CD4-positive, CD25-positive, alpha-beta regulatory T cell (primary cell): ENCODE measurements around the gene SLC38A10. TPM values are rescaled to one million over a fixed set of nuclear protein-coding genes. Genes with fewer than 3 reads are reported as not detected.

Source experiments
- ATAC-seq, 2 donors: fragments of 150-1000 bp; cut with Tn5 transposase; one replicate each; pipeline ENCODE4 v1.10.0; 2021; ENCODE audit warnings: low read depth in 2 of 2, moderate number of reproducible peaks in 2 of 2, moderate library complexity in 1 of 2
- DNase-seq, 3 donors: peaks; one replicate each; pipeline versions ENCODE4 v3.0.0 to v3.0.0-alpha.2; 2012 to 2022; ENCODE audit warnings: mixed read lengths in 1 of 3
- H3K27ac ChIP-seq: one replicate; pipeline ENCODE4 v1.7.0; 2013; ENCODE audit warnings: mild to moderate bottlenecking, low read length; ENCODE audit not compliant: insufficient read depth, poor library complexity, severe bottlenecking
- H3K27me3 ChIP-seq: one replicate; pipeline ENCODE4 v1.7.0; 2013; ENCODE audit warnings: low read length; ENCODE audit not compliant: control insufficient read depth, insufficient read depth
- H3K36me3 ChIP-seq: one replicate; pipeline ENCODE4 v1.7.0; 2013; ENCODE audit warnings: mild to moderate bottlenecking, low read length, moderate library complexity; ENCODE audit not compliant: control insufficient read depth, insufficient read depth
- H3K4me1 ChIP-seq: 2 replicates; pipeline ENCODE4 v1.7.0; 2013; ENCODE audit warnings: mild to moderate bottlenecking, low read length; ENCODE audit not compliant: insufficient read depth, control insufficient read depth, poor library complexity, severe bottlenecking
- H3K4me3 ChIP-seq: one replicate; pipeline ENCODE4 v1.7.0; 2013; ENCODE audit warnings: low read depth, mild to moderate bottlenecking, low read length, moderate library complexity
- H3K9me3 ChIP-seq, 2 experiments: 1 replicate in 1 of 2; 2 replicates in 1 of 2; pipeline ENCODE4 v1.7.0; 2013; ENCODE audit warnings: low read length in 2 of 2, mild to moderate bottlenecking in 1 of 2, moderate library complexity in 1 of 2; ENCODE audit not compliant: control insufficient read depth in 2 of 2
- H3K27ac Mint-ChIP-seq, 3 donors: one replicate each; pipeline ENCODE4 v1.8.0; 2020 to 2022; ENCODE audit warnings: mild to moderate bottlenecking in 3 of 3, mixed read lengths in 3 of 3, moderate library complexity in 2 of 3
- H3K27me3 Mint-ChIP-seq: one replicate; pipeline ENCODE4 v1.8.0; 2022; ENCODE audit warnings: mild to moderate bottlenecking, mixed read lengths
- H3K36me3 Mint-ChIP-seq: one replicate; pipeline ENCODE4 v1.8.0; 2020; ENCODE audit warnings: mixed read lengths
- H3K4me1 Mint-ChIP-seq, 4 donors: one replicate each; pipeline ENCODE4 v1.8.0; 2020 to 2022; ENCODE audit warnings: mixed read lengths in 4 of 4, mild to moderate bottlenecking in 1 of 4
- H3K4me3 Mint-ChIP-seq, 4 donors: one replicate each; pipeline ENCODE4 v1.8.0; 2020 to 2022; ENCODE audit warnings: mild to moderate bottlenecking in 4 of 4, mixed read lengths in 4 of 4, moderate library complexity in 3 of 4
- H3K9me3 Mint-ChIP-seq, 7 donors: one replicate each; pipeline ENCODE4 v1.8.0; 2020 to 2022; ENCODE audit warnings: mixed read lengths in 7 of 7, mild to moderate bottlenecking in 3 of 7, moderate library complexity in 2 of 7
- polyA plus RNA-seq, 4 donors: library from polyadenylated mRNA; unstranded; fragments of 300-500 nt; fragmentation: Illumina TruSeq; gene quantifications; one replicate each; pipeline ENCODE4 v1.2.3, GENCODE V29; 2021
- total RNA-seq: library from RNA; stranded (reverse); gene quantifications from one replicate; pipeline ENCODE4 v1.2.3, GENCODE V29; 2022

The SLC38A10 gene
- total and polyA plus RNA-seq, 5 donors from 2014 or later, result 38.2 to 66.3 (median 50.1) TPM

DNA sequence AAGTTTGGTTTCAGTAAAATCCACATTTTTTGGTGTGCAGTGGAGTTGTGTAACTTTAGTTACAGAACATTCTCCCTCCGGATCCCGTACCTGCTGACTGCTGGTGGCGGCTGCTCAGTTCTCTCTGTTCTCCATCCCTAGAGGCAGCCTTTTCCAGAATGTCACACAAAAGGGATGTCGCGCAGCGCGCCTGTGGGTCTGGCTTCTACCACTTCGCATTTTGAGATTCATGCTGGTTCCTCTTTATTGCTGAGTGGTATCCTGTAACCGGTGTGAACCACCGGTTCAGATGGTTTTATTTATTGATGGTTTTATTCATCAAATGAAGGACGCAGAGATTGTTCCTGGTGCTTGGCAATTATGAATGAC is 71.4 kb downstream of the SLC38A10 start:
- Histone ChIP-seq H3K27me3 (no peaks in the 10 kb centered on the region), H3K4me1 (peaks cover 23% of the 10 kb centered on the region), H3K9me3 (no peaks in the 10 kb centered on the region), H3K36me3 (no peaks in the 10 kb centered on the region), H3K27ac (no peak overlapping the region), H3K4me3 (no peak overlapping the region)
- Mint-ChIP-seq H3K27ac (peak overlapping the region; percentile 42 to 74 (median 60)), H3K4me1 (peaks cover 0 to 25% (median 12%) of the 10 kb centered on the region in 4 donors), H3K27me3 (no peaks in the 10 kb centered on the region), H3K4me3 (peak overlapping the region; percentile 69 to 92 (median 88)), H3K9me3 (no peaks in the 10 kb centered on the region), H3K36me3 (peaks cover 5% of the 10 kb centered on the region)
- no peak for DNase-seq
- no peak for ATAC-seq

DNA sequence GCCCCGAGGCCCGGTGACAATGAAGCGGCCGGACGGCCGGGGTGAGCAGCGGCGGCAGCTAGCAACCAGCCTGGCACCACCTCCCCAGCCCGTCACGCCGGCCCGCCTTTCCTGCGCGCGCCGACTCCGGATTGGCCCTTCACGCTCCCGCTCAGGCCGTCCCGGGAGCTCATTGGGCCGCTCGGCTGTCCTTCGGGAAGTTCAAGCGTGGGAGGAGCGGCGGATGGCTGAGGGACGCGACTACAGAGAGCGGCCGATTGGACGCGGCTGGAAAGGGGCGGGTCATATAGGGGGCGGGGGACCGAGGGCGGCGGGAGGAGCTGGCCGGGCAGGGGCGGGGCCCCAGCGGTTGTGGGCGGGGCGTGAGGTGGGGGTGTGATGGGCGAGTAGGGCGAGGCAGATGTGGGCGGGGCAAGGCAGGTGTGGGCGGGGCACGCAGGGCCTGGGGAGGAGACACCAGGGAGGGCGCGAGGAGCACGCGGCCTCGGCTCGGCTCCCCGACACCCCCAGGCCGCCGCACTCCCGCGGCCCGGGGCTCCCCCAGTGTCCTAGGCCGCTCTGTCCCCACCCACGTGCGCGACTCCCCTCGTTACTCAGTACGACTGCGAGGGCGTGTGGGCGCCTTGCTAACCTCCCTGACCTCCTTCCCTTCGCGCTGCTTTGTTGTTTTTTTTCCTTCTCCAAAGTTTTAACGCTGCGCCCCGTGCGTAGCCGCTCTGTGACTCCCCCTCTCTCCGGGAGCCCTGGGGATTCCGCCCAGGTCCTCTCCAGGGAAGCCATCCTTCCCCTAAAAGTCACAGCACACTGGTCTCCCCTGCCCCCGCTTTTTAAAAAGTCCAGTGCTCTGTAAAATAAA is 72.0 kb downstream of the SLC38A10 start, which contains the start of gene CEP131:
CEP131 (minus strand) TSS at position 60 of the 856 bp plus-strand sequence. CDS start 2,909 bp downstream, outside the sequence.
- no peaks in the 10 kb centered on the region for H3K27me3 ChIP-seq
- no peak within 1 kb of the TSS for H3K27ac ChIP-seq
- DNase-seq (peak; percentile 98 to 99 (median 99)), ATAC-seq (peak; percentile 96 to 98)
- Mint-ChIP-seq H3K4me1 (peaks cover 0 to 24% (median 12%) of the 10 kb centered on the region in 4 donors), H3K27me3 (no peaks in the 10 kb centered on the region), H3K36me3 (peaks cover 1% of the 10 kb centered on the region), H3K9me3 (no peaks in the 10 kb centered on the region), H3K4me3 (peak within 1 kb of the TSS; percentile 80 to 95 (median 88)), H3K27ac (peak within 1 kb of the TSS; percentile 42 to 74 (median 60))
- no peak within 1 kb of the TSS for H3K4me3 ChIP-seq
- no peaks in the 10 kb centered on the region for H3K9me3 ChIP-seq
- no peaks in the 10 kb centered on the region for H3K36me3 ChIP-seq
- peaks cover 23% of the 10 kb centered on the region for H3K4me1 ChIP-seq

DNA sequence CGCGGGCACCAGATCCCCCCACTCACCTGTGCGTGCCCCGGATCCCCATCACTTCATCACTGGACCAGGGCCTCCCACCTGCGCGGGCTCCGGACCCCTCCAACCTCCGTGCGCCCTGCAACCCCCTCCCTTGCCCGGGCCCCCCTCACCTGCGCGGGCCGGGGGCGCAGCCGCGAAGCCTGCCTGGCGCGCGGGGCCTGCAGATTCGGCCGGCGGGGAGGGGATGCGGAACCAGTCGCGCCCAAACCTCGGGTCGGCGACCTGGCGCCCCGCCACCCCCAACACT is 72.5 kb downstream of the SLC38A10 start:
- H3K27me3 Mint-ChIP-seq, result no peaks in the 10 kb centered on the region
- peak overlapping the region; percentile 80 to 95 (median 86) for H3K4me3 Mint-ChIP-seq

DNA sequence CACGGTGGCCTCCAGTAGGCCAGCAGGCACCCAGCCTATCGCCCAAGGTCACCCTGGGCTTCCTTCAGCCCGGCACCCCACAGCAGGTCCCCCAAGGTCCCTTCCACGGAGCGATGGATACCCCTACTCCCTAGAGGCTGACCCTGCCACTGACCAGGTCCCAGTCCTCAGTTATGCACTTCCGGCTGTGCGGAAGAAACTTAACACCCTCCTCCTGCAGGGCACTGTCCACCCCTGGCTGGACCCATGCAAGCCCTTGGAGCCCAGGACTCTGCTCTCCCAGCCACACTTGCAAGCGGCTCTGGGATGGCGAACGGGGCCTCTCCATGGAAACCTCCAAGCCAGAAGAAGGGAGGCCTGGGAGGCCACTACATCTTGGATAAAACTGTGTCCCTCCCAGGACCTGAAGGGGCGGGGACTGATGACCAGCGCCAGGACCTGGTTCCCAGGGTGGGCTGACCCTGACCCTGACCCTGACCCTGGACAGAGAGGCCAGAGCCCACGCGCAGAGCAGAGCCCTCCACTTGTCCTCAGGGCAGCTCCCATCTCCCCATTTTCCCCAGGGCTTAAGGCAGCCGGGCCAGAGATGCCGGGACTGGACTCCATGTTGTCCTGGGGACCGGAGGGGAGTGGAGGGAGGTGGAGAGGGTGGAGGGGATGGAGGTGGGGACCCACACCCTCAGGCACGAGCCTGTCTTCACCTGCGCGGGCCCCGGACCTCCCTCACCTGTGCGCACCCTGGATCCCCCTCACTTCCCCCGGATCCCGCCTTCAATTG is 73.1 kb downstream of the SLC38A10 start:
- Mint-ChIP-seq H3K4me1 (peaks cover 0 to 17% (median 8%) of the 10 kb centered on the region in 4 donors), H3K27ac (no peak overlapping the region), H3K36me3 (peaks cover 3% of the 10 kb centered on the region), H3K4me3 (peak overlapping the region; percentile 63 to 80 (median 72)), H3K27me3 (no peaks in the 10 kb centered on the region), H3K9me3 (no peaks in the 10 kb centered on the region)
- DNase-seq, result no peak
- Histone ChIP-seq H3K4me1 (peaks cover 21% of the 10 kb centered on the region), H3K4me3 (no peak overlapping the region), H3K27ac (no peak overlapping the region), H3K9me3 (no peaks in the 10 kb centered on the region), H3K36me3 (no peaks in the 10 kb centered on the region), H3K27me3 (no peaks in the 10 kb centered on the region)
- ATAC-seq, result no peak

More for the DNA sequence above, 72.5 kb downstream of the SLC38A10 start:
- Mint-ChIP-seq H3K36me3 (no peaks in the 10 kb centered on the region), H3K4me1 (peaks cover 0 to 18% (median 9%) of the 10 kb centered on the region in 4 donors), H3K27ac (no peak overlapping the region), H3K9me3 (no peaks in the 10 kb centered on the region)
- Histone ChIP-seq H3K4me3 (no peak overlapping the region), H3K36me3 (no peaks in the 10 kb centered on the region), H3K27me3 (no peaks in the 10 kb centered on the region), H3K4me1 (peaks cover 21% of the 10 kb centered on the region), H3K9me3 (no peaks in the 10 kb centered on the region), H3K27ac (no peak overlapping the region)
- ATAC-seq (no peak), DNase-seq (no peak)

DNA sequence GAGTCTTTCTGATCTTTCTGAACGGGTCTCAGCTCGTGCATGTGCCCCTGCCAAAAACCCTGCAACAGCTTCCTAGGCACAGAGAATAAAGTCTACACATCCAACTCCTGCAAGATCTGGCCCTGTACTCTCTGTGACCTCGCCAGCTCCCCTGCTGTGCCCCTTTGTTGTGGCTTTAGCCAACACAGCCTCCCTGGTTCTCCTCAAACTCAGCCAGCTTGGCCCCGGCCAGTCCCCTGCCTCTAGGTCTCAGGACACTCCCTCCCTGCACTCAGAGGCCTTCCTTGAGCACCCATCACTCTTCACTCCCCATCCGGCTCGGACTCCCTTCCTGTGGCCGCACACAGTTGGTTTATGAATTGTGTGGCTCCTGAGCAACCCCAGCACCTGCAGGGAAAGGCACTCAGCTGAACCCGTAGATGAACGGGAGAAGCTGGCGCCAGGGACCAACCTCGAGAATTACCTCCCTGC is 73.7 kb downstream of the SLC38A10 start:
- no peaks in the 10 kb centered on the region for H3K27me3 ChIP-seq
- Mint-ChIP-seq H3K9me3 (no peaks in the 10 kb centered on the region), H3K4me1 (peaks cover 0 to 17% (median 8%) of the 10 kb centered on the region in 4 donors), H3K4me3 (peak overlapping the region; percentile 62 to 74 (median 67)), H3K27ac (no peak overlapping the region), H3K27me3 (no peaks in the 10 kb centered on the region), H3K36me3 (peaks cover 8% of the 10 kb centered on the region)
- DNase-seq (no peak), ATAC-seq (no peak)
- H3K4me3 ChIP-seq, result no peak overlapping the region
- H3K27ac ChIP-seq, result no peak overlapping the region
- H3K4me1 ChIP-seq, result peaks cover 21% of the 10 kb centered on the region
- no peaks in the 10 kb centered on the region for H3K36me3 ChIP-seq
- no peaks in the 10 kb centered on the region for H3K9me3 ChIP-seq

DNA sequence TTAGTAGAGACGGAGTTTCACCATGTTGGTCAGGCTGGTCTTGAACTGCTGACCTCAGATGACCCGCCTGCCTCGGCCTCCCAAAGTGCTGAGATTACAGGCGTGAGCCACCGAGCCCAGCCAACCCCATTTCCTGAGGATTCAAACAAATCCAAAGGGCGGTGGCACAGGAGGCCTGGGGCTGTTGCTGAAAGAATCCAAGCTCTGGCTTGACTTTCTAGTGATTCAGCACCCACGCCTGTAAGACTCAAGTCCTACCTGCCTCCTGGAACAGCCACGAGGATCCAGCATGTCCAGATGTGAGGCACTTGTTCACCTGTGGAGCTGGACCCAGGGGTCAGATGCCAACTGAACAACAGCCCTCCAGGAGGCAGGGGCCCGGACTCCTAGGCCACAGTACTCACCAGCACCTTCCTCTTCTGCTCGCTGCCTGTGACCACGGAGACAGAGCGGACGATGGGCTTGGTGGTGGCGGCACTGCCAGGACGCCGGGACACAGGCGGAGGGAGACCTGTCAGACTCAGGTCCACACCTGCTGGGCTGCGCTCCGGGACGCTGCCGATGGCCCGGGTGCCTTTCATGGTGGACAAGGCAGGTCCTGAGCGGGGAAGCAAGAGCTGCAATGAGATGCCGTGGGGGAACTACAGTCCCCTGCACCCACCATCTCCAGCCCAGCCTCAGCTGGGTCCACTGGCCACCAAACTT is 75.5 kb downstream of the SLC38A10 start:
- Histone ChIP-seq H3K4me3 (no peak overlapping the region), H3K9me3 (no peaks in the 10 kb centered on the region), H3K36me3 (no peaks in the 10 kb centered on the region), H3K4me1 (peaks cover 21% of the 10 kb centered on the region), H3K27me3 (no peaks in the 10 kb centered on the region), H3K27ac (no peak overlapping the region)
- peaks cover 0 to 17% (median 8%) of the 10 kb centered on the region in 4 donors for H3K4me1 Mint-ChIP-seq
- DNase-seq (no peak), ATAC-seq (no peak)
- H3K9me3 Mint-ChIP-seq, result no peaks in the 10 kb centered on the region
- peak overlapping the region in 1 of 4 donors; percentile 5 for H3K4me3 Mint-ChIP-seq
- no peaks in the 10 kb centered on the region for H3K27me3 Mint-ChIP-seq
- H3K36me3 Mint-ChIP-seq, result peaks cover 8% of the 10 kb centered on the region
- no peak overlapping the region for H3K27ac Mint-ChIP-seq

DNA sequence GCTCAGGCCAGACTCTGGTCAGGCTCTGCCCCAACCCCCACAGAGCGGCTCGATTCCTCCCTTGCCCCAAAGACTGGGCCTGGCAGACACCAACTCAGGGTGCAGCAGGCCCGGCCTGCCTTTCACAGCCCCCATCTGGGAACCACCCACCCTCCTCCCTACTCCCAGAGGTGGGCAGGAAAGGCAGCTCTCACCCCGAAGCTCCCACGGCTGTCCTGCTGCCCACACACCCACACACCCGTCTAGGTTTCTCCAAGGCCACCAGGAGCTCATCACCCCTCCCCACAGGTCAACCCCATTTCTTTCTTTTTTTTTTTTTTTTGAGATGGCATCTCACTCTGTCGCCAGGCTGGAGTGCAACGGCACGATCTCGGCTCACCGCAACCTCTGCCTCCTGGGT is 76.1 kb downstream of the SLC38A10 start:
- no peaks in the 10 kb centered on the region for H3K9me3 ChIP-seq
- Mint-ChIP-seq H3K4me1 (peaks cover 0 to 16% (median 8%) of the 10 kb centered on the region in 4 donors), H3K27me3 (no peaks in the 10 kb centered on the region), H3K9me3 (no peaks in the 10 kb centered on the region), H3K4me3 (peak overlapping the region in 2 of 4 donors; percentile 21 to 47), H3K36me3 (peaks cover 8% of the 10 kb centered on the region), H3K27ac (no peak overlapping the region)
- H3K4me1 ChIP-seq, result peaks cover 21% of the 10 kb centered on the region
- no peaks in the 10 kb centered on the region for H3K36me3 ChIP-seq
- ATAC-seq (no peak), DNase-seq (no peak)
- H3K27ac ChIP-seq, result no peak overlapping the region
- H3K4me3 ChIP-seq, result no peak overlapping the region
- H3K27me3 ChIP-seq, result no peaks in the 10 kb centered on the region
